ENCODE data around the gene MBOAT2. TPM values are rescaled to one million over a fixed set of nuclear protein-coding genes. Genes with fewer than 3 reads are reported as not detected.

Gene MBOAT2
- total RNA-seq, 2 experiments from 2014 or later: 8.8 to 10.6 TPM

DNA sequence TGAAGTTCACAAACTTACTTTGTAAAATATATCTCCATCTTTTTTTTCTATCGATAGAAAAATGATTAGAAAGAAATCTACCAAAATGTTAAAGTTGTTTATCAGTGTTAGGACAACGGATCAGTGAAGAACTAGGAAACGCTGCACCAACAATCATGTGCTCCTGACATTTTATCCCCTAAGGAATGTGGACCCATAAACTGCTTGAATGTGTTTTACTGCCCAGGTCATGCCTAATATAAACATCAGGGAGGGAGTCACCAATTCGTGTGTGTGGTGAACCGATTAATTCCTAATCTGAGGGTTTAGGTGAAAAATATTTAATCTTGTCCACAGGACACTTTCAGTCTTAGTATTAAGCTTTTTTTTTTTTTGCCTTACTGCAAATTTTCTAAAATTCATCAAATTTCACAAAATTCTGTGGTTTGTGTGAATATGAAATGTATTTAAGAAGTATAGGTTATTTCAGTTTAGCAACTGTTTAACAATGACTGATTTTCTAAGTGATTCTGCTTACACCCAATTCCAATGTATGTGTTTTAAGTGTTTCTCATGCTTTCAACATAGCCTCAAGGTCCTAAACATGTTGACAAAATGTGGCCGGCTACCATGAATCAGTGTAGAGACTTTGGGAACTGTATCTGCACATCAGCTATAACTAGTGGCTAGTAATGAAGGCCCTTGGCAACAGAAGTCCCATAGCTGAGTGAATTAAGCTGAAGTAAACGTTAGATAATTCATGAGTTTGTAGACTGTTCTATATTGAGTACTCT lies 155.0 kb downstream of the MBOAT2 start:
- H3K27ac Mint-ChIP-seq: no peak overlapping the region
- no peak overlapping the region for H3K4me3 Mint-ChIP-seq
- ChIA-PET CTCF (no interaction called here), POLR2A (no interaction called here)
- no peaks in the 10 kb centered on the region for H3K9me3 Mint-ChIP-seq
- no peak for DNase-seq
- H3K36me3 Mint-ChIP-seq (ENCODE audit: low read depth): no peaks in the 10 kb centered on the region
- peaks cover 9% of the 10 kb centered on the region for H3K27me3 Mint-ChIP-seq
- H3K4me1 Mint-ChIP-seq: peaks cover 5% of the 10 kb centered on the region

DNA sequence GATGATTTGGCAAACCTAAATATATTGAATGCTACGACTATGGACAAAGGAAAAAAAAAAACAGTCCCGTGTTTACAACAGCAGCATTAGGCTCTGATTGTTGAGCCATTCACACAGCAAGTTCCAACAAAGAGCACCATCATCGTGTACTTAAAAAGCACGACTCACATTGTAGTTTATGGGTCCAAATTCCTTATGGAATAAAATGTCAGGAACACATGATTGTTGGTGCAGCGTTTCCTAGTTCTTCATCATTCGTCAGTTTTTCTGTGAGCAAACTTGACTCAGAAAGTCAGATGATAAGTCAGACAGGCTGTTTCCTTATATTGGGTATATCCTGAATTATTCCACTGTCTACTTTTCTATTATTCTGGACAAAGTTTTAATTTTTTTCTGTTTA lies 156.1 kb downstream of the MBOAT2 start:
- no peaks in the 10 kb centered on the region for H3K9me3 Mint-ChIP-seq
- ChIA-PET CTCF (no interaction called here), POLR2A (no interaction called here)
- H3K27me3 Mint-ChIP-seq: peaks cover 9% of the 10 kb centered on the region
- H3K4me3 Mint-ChIP-seq: no peak overlapping the region
- H3K36me3 Mint-ChIP-seq (ENCODE audit: low read depth): no peaks in the 10 kb centered on the region
- no peak overlapping the region for H3K27ac Mint-ChIP-seq
- peaks cover 5% of the 10 kb centered on the region for H3K4me1 Mint-ChIP-seq
- DNase-seq: no peak

DNA sequence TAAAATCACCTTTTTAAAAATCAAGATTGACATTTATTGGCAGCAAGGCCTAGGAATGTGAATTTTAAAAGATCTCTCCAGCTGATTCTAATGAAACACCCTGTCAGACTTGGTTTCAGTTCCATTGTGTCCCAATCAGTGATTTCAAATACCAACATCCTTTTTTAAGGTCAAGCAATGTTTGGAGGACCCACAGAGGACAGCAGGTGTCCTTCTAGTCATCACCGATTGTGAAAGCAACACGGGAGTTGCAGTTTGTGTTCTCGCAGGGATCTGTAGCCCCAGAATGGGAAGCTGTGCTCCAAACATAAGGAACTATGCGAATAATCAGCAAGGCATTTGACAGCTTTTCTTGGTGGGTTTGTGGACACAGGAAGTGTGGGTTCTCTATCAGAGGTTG lies 161.6 kb downstream of the MBOAT2 start:
- Mint-ChIP-seq H3K27ac (no peak overlapping the region), H3K4me1 (peaks cover 1% of the 10 kb centered on the region), H3K9me3 (no peaks in the 10 kb centered on the region), H3K4me3 (no peak overlapping the region), H3K27me3 (peaks cover 9% of the 10 kb centered on the region), H3K36me3 (ENCODE audit: low read depth) (peaks cover 2% of the 10 kb centered on the region)
- POLR2A ChIA-PET: no interaction called here
- CTCF ChIA-PET: no interaction called here
- no peak for DNase-seq

GRCh38 chr2:8840475-8841091 lies 162.9 kb downstream of the MBOAT2 start:
- ChIA-PET POLR2A (no interaction called here), CTCF (no interaction called here)
- Mint-ChIP-seq H3K27ac (no peak overlapping the region), H3K9me3 (no peaks in the 10 kb centered on the region), H3K4me3 (no peak overlapping the region), H3K4me1 (peaks cover 14% of the 10 kb centered on the region), H3K27me3 (peaks cover 4% of the 10 kb centered on the region), H3K36me3 (ENCODE audit: low read depth) (peaks cover 2% of the 10 kb centered on the region)
- DNase-seq: no peak

DNA sequence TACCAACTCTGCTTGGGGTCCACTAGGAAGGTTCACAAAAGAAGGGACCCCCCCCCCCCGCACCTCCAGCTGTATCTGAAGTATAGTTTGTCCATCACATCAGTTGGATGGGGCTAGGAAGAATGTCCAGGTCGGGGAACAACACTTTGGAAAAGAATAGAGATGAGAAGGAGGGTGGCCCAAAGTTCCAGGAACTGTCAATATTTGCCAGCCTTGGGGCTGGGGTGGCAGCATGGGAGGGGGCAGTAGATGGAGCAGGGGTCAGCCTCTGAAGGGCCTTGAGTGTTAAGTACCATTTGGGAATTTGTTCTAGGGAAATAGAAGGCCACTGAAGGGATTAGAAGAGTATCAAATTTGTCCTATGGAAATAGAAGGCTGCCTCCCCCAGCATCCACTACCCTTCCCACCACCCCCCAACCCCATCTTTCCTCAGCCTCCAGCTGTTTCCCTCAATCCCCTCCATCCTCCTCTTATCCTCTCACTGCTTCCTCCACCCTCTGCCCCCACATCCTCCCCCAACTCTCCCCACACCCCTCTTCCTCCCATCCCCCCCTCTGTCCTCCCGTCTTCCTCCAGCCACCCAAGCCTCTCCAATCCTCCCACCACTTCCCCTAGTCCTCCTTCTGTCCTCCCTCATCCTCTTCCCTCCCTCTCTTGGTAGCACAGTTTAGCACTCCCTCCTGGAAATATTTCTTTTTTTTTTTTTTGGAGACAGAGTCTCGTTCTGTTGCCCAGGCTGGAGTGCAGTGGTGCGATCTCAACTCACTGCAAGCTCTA lies 164.1 kb downstream of the MBOAT2 start:
- POLR2A ChIA-PET: no interaction called here
- H3K4me3 Mint-ChIP-seq: no peak overlapping the region

GRCh38 chr2:8837795-8838140 lies 165.7 kb downstream of the MBOAT2 start:
- Mint-ChIP-seq H3K4me1 (peaks cover 30% of the 10 kb centered on the region), H3K4me3 (peak overlapping the region; percentile 100), H3K36me3 (ENCODE audit: low read depth) (peaks cover 8% of the 10 kb centered on the region), H3K27me3 (no peaks in the 10 kb centered on the region), H3K9me3 (no peaks in the 10 kb centered on the region), H3K27ac (peak overlapping the region; percentile 64)
- ChIA-PET POLR2A (no interaction called here), CTCF (interaction anchor here (0.6 kb wide), 1 partner anchor 1921 kb away, joined by 3 read pairs; no protein-coding TSS in a partner anchor)
- no peak for DNase-seq

More for the DNA sequence above, 164.1 kb downstream of the MBOAT2 start:
- Mint-ChIP-seq H3K4me1 (peaks cover 23% of the 10 kb centered on the region), H3K27ac (no peak overlapping the region), H3K27me3 (no peaks in the 10 kb centered on the region), H3K36me3 (ENCODE audit: low read depth) (peaks cover 5% of the 10 kb centered on the region), H3K9me3 (no peaks in the 10 kb centered on the region)
- DNase-seq: no peak
- CTCF ChIA-PET: interaction anchor here (0.6 kb wide), 1 partner anchor 1058 kb away, joined by 3 read pairs; no protein-coding TSS in a partner anchor

- DNase-seq: peak; percentile 86
- POLR2A ChIA-PET: no interaction called here
- Mint-ChIP-seq H3K9me3 (no peaks in the 10 kb centered on the region), H3K4me1 (peaks cover 30% of the 10 kb centered on the region), H3K4me3 (peak within 1 kb of the TSS; percentile 100), H3K27ac (peak within 1 kb of the TSS; percentile 99), H3K27me3 (no peaks in the 10 kb centered on the region), H3K36me3 (ENCODE audit: low read depth) (peaks cover 8% of the 10 kb centered on the region)
- CTCF ChIA-PET: interaction anchor here (0.6 kb wide), 1 partner anchor 1921 kb away, joined by 3 read pairs; no protein-coding TSS in a partner anchor
These were observed 166.3 kb downstream of the MBOAT2 start, which contains the start of gene KIDINS220 for GRCh38 chr2:8836971-8837794. Gene KIDINS220 (minus strand): TSS chr2:8837613. CDS start chr2:8827093, 10,520 bp downstream.

DNA sequence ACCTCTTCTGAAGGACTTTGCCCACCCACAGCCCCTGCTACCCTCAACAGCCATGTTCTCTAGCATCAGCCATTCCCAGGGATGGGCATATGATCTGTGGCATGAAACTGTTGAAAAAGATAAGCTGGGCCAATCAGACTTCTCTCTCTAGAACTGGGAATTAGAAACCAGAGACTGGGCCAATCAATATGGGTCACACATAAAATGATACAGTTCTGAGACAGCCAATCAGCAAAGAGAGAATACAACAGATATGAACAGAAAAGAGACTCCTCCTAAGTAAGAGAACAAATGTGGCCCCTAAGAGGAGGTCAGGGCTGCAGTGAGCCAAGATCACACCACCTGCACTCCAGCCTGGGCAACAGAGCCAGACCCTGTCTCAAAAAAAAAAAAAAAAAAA lies 168.2 kb downstream of the MBOAT2 start:
- Mint-ChIP-seq H3K27me3 (no peaks in the 10 kb centered on the region), H3K4me3 (peak overlapping the region; percentile 100), H3K4me1 (peaks cover 38% of the 10 kb centered on the region), H3K27ac (no peak overlapping the region), H3K36me3 (ENCODE audit: low read depth) (peaks cover 16% of the 10 kb centered on the region), H3K9me3 (no peaks in the 10 kb centered on the region)
- DNase-seq: no peak
- ChIA-PET CTCF (no interaction called here), POLR2A (no interaction called here)

GRCh38 chr2:8833853-8834252 lies 169.6 kb downstream of the MBOAT2 start:
- H3K27ac Mint-ChIP-seq: no peak overlapping the region
- H3K36me3 Mint-ChIP-seq (ENCODE audit: low read depth): peaks cover 16% of the 10 kb centered on the region
- H3K9me3 Mint-ChIP-seq: no peaks in the 10 kb centered on the region
- no peak overlapping the region for H3K4me3 Mint-ChIP-seq
- no peak for DNase-seq
- no peaks in the 10 kb centered on the region for H3K27me3 Mint-ChIP-seq
- ChIA-PET POLR2A (no interaction called here), CTCF (interaction anchor here (0.6 to 1.3 kb wide), 3 partner anchors 11 to 159 kb away, joined by 3 to 4 read pairs (median 4); no protein-coding TSS in a partner anchor)
- peaks cover 40% of the 10 kb centered on the region for H3K4me1 Mint-ChIP-seq

- Mint-ChIP-seq H3K27ac (no peak overlapping the region), H3K9me3 (no peaks in the 10 kb centered on the region), H3K4me3 (no peak overlapping the region), H3K36me3 (ENCODE audit: low read depth) (peaks cover 17% of the 10 kb centered on the region), H3K4me1 (peaks cover 37% of the 10 kb centered on the region), H3K27me3 (no peaks in the 10 kb centered on the region)
- CTCF ChIA-PET: interaction anchor here (0.6 to 1.3 kb wide), 2 partner anchors 25 to 717 kb away, joined by 3 to 5 read pairs; no protein-coding TSS in a partner anchor
- POLR2A ChIA-PET: no interaction called here
- DNase-seq: no peak
These were observed 172.0 kb downstream of the MBOAT2 start for GRCh38 chr2:8831516-8831915.

GRCh38 chr2:8827729-8828128 lies 175.8 kb downstream of the MBOAT2 start:
- peaks cover 15% of the 10 kb centered on the region for H3K36me3 Mint-ChIP-seq (ENCODE audit: low read depth)
- ChIA-PET POLR2A (no interaction called here), CTCF (interaction anchor here (0.5 kb wide), 1 partner anchor 17 kb away, joined by 4 read pairs; no protein-coding TSS in a partner anchor)

GRCh38 chr2:8822218-8822617 lies 181.3 kb downstream of the MBOAT2 start:
- POLR2A ChIA-PET: no interaction called here
- DNase-seq: no peak
- Mint-ChIP-seq H3K4me1 (peaks cover 2% of the 10 kb centered on the region), H3K9me3 (no peaks in the 10 kb centered on the region), H3K27me3 (no peaks in the 10 kb centered on the region), H3K36me3 (ENCODE audit: low read depth) (peaks cover 12% of the 10 kb centered on the region), H3K4me3 (no peak overlapping the region), H3K27ac (no peak overlapping the region)
- CTCF ChIA-PET: interaction anchor here (1.6 kb wide), 1 partner anchor 12 kb away, joined by 4 read pairs; no protein-coding TSS in a partner anchor

More at GRCh38 chr2:8827729-8828128, 175.8 kb downstream of the MBOAT2 start:
- DNase-seq: no peak
- Mint-ChIP-seq H3K27me3 (no peaks in the 10 kb centered on the region), H3K4me1 (peaks cover 12% of the 10 kb centered on the region), H3K4me3 (no peak overlapping the region), H3K27ac (no peak overlapping the region), H3K9me3 (no peaks in the 10 kb centered on the region)
